HG02852 (cell line): ENCODE data around the gene DNAJB6.

ENCODE experiments used
- ATAC-seq: cut with Tn5 transposase; IDR thresholded peaks from one replicate; pipeline ENCODE4 v1.9.1; 2021; ENCODE audit warnings: mild to moderate bottlenecking, moderate library complexity; ENCODE audit not compliant: unreplicated experiment

The DNAJB6 gene

GRCh38 chr7:157336383-157337315 lies at the start of gene DNAJB6:
DNAJB6 (plus strand) TSS chr7:157337004; CDS start chr7:157358573, 21,569 bp downstream.
- peak; percentile 73 for ATAC-seq

GRCh38 chr7:157291404-157292080 lies 45.3 kb upstream of the DNAJB6 start:
- ATAC-seq, result no peak

- ATAC-seq, result no peak
These were observed 44.5 kb upstream of the DNAJB6 start for GRCh38 chr7:157292258-157292657.

GRCh38 chr7:157292770-157293412 lies 43.9 kb upstream of the DNAJB6 start:
- no peak for ATAC-seq

GRCh38 chr7:157293413-157293788 lies 43.4 kb upstream of the DNAJB6 start:
- ATAC-seq, result no peak

- ATAC-seq, result no peak
These were observed 42.0 kb upstream of the DNAJB6 start for GRCh38 chr7:157294773-157295172.

GRCh38 chr7:157295338-157295737 lies 41.5 kb upstream of the DNAJB6 start:
- no peak for ATAC-seq

- no peak for ATAC-seq
These were observed 39.6 kb upstream of the DNAJB6 start for GRCh38 chr7:157297185-157297584.

- ATAC-seq, result no peak
These were observed 37.5 kb upstream of the DNAJB6 start for GRCh38 chr7:157299317-157299612.

- ATAC-seq, result no peak
These were observed 37.0 kb upstream of the DNAJB6 start for GRCh38 chr7:157299613-157300368.

GRCh38 chr7:157300369-157300825 lies 36.4 kb upstream of the DNAJB6 start:
- no peak for ATAC-seq

GRCh38 chr7:157301610-157302120 lies 35.1 kb upstream of the DNAJB6 start:
- no peak for ATAC-seq

- ATAC-seq, result no peak
These were observed 29.7 kb upstream of the DNAJB6 start for GRCh38 chr7:157306846-157307838.

- no peak for ATAC-seq
These were observed 26.7 kb upstream of the DNAJB6 start for GRCh38 chr7:157309988-157310668.

- ATAC-seq, result no peak
These were observed 26.1 kb upstream of the DNAJB6 start for GRCh38 chr7:157310676-157311185.

- ATAC-seq, result no peak
These were observed 23.9 kb upstream of the DNAJB6 start for GRCh38 chr7:157312941-157313340.

- no peak for ATAC-seq
These were observed 23.2 kb upstream of the DNAJB6 start for GRCh38 chr7:157313645-157314044.

GRCh38 chr7:157318015-157318706 lies 18.6 kb upstream of the DNAJB6 start:
- peak; percentile 90 for ATAC-seq
